GM18858 (cell line): ENCODE data around the gene NF1.
"Not testable (repeated sequence)": the region's sequence is repeated elsewhere in the genome, so short reads cannot be mapped to it uniquely, and the experiment has no call there.

Experiments
- ATAC-seq: cut with Tn5 transposase; IDR thresholded peaks from one replicate; pipeline ENCODE4 v1.9.1; 2021; ENCODE audit not compliant: unreplicated experiment

NF1 gene

GRCh38 chr17:31172388-31172787, 77.6 kb downstream of the NF1 start:
- ATAC-seq: no peak

DNA sequence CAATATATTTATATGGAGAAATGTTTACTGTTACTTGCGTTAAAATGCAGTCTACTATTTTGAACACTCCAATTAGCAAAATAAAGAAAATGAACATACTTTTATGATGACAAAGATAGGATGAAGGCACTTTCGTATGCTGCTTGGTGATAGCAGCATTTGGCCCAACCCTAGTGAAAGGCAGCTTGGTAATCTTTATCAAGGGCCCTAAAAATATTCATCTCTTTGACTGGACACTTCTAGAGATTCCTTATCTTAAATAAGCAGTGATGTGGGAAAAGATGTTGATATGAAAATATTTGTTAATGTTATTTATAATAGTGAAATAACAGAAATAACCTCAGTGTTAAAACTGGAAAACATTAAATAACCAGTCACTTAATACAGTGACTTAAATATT, 79.4 kb downstream of the NF1 start:
- ATAC-seq: no peak

DNA sequence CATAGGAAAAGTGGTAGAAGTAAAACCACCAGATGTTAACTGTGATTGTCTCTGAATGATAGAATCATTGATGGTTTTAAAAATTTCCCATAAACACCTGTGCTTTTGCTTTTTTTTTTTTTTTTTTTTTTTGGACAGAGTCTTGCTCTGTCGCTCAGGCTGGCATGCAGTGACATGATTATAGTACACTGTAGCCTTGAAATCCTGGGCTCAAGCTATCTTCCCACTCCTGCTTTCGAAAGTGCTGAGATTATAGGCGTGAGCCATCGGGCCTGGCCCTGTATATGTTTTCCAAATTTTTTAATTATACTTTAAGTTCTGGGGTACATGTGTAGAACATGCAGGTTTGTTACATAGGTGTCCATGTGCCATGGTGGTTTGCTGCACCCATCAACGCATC, 80.5 kb downstream of the NF1 start:
- ATAC-seq: no peak

DNA sequence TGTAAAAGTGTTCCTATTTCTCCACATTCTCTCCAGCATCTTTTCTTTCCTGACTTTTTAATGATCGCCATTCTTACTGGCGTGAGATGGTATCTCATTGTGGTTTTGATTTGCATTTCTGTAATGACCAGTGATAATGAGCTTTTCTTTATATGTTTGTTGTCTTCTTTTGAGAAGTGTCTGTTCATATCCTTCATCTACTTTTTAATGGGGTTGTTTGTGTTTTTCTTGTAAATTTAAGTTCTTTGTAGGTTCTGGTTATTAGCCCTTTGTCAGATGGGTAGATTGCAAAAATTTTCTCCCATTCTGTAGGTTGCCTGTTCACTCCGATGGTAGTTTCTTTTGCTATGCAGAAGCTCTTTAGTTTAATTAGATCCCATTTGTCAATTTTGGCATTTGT, 81.4 kb downstream of the NF1 start:
- ATAC-seq: not testable (repeated sequence)

GRCh38 chr17:31178951-31179350, 84.2 kb downstream of the NF1 start:
- not testable (repeated sequence) for ATAC-seq

- ATAC-seq: no peak
These were observed 100.5 kb downstream of the NF1 start for GRCh38 chr17:31195305-31195704.

GRCh38 chr17:31198026-31198425, 103.2 kb downstream of the NF1 start:
- ATAC-seq: no peak

GRCh38 chr17:31198666-31199065, 103.9 kb downstream of the NF1 start:
- not testable (repeated sequence) for ATAC-seq

- ATAC-seq: no peak
These were observed 105.5 kb downstream of the NF1 start for GRCh38 chr17:31200287-31200686.

DNA sequence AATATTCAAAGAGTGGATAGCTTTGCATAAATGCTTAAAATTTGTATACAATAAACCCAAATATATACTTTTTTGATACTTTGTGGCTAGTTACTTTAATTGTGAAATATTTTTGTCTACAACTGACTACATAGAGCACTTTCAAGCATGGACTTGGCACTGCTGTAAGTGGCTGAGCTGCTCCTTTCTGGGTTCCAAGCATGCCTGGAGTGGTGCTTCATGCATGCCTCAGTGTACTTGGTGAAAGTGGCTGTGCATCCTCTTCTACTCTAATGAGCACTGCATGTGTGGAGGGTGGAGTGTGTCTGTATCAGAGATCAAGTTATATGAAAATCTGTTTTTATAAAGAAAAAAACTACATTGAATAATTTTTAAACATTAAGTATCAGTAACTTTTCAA, 108.2 kb downstream of the NF1 start:
- ATAC-seq: no peak

GRCh38 chr17:31211352-31212012, 116.7 kb downstream of the NF1 start:
- ATAC-seq: no peak

DNA sequence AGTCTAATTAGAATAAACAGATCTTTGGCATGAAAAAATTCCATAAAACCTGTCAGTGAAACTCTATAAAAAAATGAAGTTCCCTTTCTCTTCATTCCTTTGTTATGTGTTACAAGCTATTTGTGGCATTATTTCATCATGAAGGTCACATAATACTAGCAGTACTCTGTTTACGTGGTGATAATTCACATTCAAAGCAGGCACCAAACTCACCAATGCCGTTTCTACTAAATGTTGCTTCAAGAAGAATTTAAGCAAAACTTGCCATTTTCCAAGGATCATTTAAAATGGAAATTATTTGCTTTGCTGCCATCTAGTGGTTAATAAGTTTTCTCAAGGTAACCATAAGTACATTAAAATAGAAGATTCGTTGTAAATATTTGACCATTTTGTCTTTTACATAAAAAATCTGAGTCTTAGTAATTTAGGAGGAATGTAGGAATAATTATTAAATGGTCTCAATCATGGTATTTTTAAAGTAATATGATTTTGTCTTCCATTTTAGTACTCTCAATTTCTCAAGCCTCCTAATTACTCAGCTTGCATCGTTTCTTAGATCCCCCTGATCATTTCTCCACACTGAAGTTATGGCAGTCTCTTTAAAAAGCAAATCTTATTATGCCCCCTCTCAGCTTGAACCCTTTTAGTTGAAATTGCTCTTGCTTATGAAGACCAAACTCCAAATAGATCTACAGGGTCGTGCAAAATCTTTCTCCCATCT, 121.4 kb downstream of the NF1 start:
- no peak for ATAC-seq

DNA sequence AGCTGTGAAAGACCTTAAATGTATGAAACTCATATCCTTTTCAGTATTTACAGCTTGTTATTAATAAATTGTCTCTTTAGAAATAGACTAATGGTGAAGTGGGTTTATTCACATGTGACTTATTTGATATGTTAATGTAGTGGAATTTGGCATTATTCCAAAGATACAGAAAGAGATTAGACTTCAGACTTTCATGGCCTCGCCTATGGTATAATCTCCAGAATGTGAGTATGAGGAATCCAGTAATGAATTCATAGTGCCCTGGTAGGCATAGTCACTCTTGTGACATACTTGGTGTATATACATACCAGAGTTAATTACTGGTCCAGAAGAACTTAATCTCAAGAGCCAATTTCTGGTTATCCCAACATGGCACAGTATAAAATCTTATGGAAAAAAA, 129.6 kb downstream of the NF1 start:
- no peak for ATAC-seq

GRCh38 chr17:31225831-31226230, 131.1 kb downstream of the NF1 start:
- no peak for ATAC-seq

DNA sequence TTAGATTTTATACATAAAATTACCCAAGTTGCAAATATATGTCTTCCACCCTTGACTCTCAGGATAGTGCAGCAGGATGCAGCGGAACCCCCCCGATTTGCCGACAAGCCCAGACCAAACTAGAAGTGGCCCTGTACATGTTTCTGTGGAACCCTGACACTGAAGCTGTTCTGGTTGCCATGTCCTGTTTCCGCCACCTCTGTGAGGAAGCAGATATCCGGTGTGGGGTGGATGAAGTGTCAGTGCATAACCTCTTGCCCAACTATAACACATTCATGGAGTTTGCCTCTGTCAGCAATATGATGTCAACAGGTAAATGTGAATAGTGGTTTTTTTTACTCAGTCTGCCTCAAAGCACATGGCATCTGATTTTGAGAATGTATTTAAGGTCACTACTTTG, 131.6 kb downstream of the NF1 start:
- no peak for ATAC-seq

DNA sequence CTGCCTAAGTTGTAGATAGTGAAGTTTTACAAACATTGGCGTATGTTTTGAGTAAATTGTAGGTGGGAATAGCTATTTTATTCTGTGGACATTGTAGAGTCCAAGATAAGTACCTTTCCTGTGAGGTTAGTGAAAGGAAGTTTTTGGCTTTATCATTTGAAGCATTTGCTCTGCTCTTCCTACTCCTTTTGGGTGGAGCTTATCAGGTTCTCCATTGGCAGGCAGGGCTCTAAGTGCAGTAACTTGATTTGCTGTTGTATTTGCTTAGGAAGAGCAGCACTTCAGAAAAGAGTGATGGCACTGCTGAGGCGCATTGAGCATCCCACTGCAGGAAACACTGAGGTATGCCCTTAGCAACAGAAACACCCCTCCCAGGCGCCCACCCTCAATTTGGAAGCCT, 132.2 kb downstream of the NF1 start:
- no peak for ATAC-seq

DNA sequence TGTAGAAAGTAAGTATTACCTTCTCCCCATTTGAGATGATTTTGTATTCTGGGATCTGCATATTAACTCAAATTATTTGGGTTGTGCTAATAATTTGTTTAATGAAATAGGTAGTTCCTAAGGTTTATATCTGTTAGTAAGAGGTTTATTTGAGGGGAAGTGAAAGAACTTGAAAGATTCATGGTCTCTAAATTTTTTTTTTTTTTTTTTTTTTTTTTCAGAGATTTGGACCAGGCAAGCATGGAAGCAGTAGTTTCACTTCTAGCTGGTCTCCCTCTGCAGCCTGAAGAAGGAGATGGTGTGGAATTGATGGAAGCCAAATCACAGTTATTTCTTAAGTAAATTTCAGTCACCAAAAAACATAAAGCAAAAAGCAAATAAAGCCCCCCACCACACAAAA, 137.1 kb downstream of the NF1 start:
- no peak for ATAC-seq

DNA sequence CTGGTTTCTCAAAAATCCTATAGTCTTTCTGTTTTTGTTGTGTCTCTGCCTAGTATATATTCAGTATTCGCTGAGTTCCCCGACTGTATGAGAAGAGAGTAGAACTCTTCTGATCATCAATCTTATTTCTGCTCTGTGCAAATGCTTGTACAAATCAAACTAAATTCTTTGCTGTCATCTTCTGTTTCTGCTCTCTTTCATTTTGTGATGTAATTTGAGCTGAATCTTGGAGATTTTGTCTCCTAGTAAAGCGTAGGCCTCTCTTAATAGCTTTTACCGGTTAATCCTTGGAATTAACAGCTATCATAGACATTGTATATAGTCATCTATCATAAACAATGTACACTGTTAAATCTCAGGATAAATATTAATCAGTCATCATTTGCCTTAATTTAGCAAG, 140.3 kb downstream of the NF1 start:
- no peak for ATAC-seq

GRCh38 chr17:31236137-31236536, 141.4 kb downstream of the NF1 start:
- no peak for ATAC-seq

DNA sequence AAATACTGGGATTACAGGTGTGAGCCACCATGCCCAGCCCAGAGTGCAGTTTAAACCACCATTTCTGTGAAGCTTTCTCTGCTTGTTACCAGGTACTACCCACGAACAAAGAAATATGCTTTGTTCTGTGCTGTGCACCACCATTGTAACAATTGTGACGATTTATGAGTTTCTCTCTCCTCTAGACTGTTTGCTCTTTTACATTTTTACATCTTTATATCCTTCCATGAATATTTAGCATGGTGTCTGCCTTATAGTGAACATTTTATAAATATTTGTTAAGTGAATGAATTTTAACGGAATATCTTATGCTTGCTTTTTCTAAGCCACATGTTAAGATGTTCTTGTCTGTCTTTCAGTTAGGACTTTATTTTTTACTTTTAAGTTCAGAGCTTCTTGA, 141.9 kb downstream of the NF1 start:
- ATAC-seq: no peak

- ATAC-seq: no peak
These were observed 146.3 kb downstream of the NF1 start for GRCh38 chr17:31241116-31241515.

DNA sequence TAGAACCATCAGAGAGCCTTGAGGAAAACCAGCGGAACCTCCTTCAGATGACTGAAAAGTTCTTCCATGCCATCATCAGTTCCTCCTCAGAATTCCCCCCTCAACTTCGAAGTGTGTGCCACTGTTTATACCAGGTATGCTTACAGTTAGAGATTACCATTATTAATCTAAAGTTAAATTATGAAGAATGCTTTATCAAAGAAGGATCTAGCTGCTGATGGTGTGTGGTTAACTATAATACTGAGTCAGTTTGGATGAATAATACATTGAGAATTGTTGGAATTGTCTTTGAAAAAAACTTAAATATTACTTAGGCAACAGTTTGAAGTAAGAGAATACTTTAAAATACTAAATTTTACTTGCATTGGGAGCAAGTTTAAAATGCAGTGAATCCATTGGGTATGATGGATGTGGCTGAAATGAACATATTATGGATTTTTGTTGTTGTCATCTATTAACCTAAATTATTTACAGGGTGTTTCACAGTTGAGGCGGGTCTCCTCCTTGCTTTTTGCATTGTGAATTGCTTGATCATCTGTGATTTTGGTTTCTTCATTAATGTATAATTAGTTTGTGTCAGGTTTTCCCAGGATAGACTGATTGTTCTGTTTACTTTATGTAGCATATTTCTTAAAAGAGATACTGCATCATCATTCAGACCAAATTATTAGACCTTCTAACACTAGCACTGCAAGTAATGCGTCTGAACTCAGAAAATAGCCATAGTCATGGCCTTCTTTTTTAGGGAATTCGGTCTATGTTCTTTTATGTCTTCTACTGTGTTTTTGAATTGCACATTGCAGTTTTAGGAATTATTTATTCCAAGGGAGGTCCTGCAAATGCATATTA, 154.4 kb downstream of the NF1 start:
- ATAC-seq: no peak
